Testis (tissue), 5 donors: ENCODE results near the gene SRCAP. TPM values are rescaled to one million over a fixed set of nuclear protein-coding genes. Genes with fewer than 3 reads are reported as not detected.
A peak's percentile ranks its signal among the peaks of the same experiment; 100 is the strongest.

Source experiments
- DNase-seq: peaks from one replicate; pipeline ENCODE4 v3.0.0-alpha.2; 2019
- H3K27ac ChIP-seq, 2 donors: fragments of 200-600 bp; sonication (generic); one replicate each; pipeline ENCODE4 v1.5.1; 2019
- H3K27me3 ChIP-seq: fragments of 200-600 bp; sonication (generic); one replicate; pipeline ENCODE4 v1.5.1; 2019
- H3K36me3 ChIP-seq: fragments of 200-600 bp; sonication (generic); one replicate; pipeline ENCODE4 v1.5.1; 2017; ENCODE audit warnings: low read depth; ENCODE audit errors: missing control alignments
- H3K4me1 ChIP-seq: fragments of 200-600 bp; sonication (generic); one replicate; pipeline ENCODE4 v1.5.1; 2019
- H3K4me3 ChIP-seq, 2 donors: fragments of 200-600 bp; sonication (generic); one replicate each; pipeline ENCODE4 v1.5.1; 2017 to 2019
- H3K9me3 ChIP-seq: fragments of 200-600 bp; sonication (generic); one replicate; pipeline ENCODE4 v1.5.1; 2017
- POLR2A ChIP-seq: fragments of 450-650 bp; IDR thresholded peaks from one replicate; pipeline ENCODE4 v1.6.1; 2017; ENCODE audit warnings: antibody characterized with exemption, mild to moderate bottlenecking, moderate library complexity
- WGBS, 2 donors: methylation state at CpG; one replicate each; pipeline ENCODE4 v1.1.5; 2018; 5-methylcytosine and 5-hydroxymethylcytosine counted together
- intact Hi-C: fragments of 100-400 bp; cut with DNase I; formaldehyde crosslinking; loops from one replicate; pipeline ENCODE4 v1.15.1; 2023; ENCODE audit warnings: low total_unique reads
- long read RNA-seq, 2 donors: transcript quantifications; one replicate each; lab custom pipeline, GENCODE V29; 2026
- polyA plus RNA-seq: library from polyadenylated mRNA; stranded (reverse); fragments of 350-450 nt; fragmentation: Illumina TruSeq; extraction: RNeasy Lipid Tissue Mini Kit (QIAGEN cat#74804); gene quantifications from one replicate; pipeline ENCODE4 v1.2.3, GENCODE V29; 2014; ENCODE audit warnings: low read depth, low replicate concordance; ENCODE audit not compliant: insufficient read depth
- total RNA-seq, 2 donors: library from RNA; depleted of rRNA; stranded (reverse); fragments of >200 nt; gene quantifications; one replicate each; pipeline ENCODE4 v1.2.3, GENCODE V29; 2016
- TF ChIP-seq, protein P1 (sequence below), 3 experiments: fragments of 450-650 bp in 2 of 3; fragments of 200-600 bp in 1 of 3; sonication (generic) in 1 of 3; IDR thresholded peaks; one replicate each; pipeline ENCODE4 v1.5.1; 2016 to 2019; ENCODE audit warnings: antibody characterized with exemption in 3 of 3, mild to moderate bottlenecking in 2 of 3, moderate library complexity in 1 of 3

SRCAP gene
- total RNA-seq, result 10 to 100 TPM; 74.3 to 80.8 TPM
- polyA plus RNA-seq, result 44.3 TPM
- long read RNA-seq, donor 1, partial matches to known transcripts, result 43 of 132 reads
- long read RNA-seq, donor 1, other reads (novel, unspliced or antisense), result 86 of 132 reads
- long read RNA-seq, donor 2, partial matches to known transcripts, result 10 of 11 reads
- long read RNA-seq, donor 2, other reads (novel, unspliced or antisense), result 0 of 11 reads

DNA sequence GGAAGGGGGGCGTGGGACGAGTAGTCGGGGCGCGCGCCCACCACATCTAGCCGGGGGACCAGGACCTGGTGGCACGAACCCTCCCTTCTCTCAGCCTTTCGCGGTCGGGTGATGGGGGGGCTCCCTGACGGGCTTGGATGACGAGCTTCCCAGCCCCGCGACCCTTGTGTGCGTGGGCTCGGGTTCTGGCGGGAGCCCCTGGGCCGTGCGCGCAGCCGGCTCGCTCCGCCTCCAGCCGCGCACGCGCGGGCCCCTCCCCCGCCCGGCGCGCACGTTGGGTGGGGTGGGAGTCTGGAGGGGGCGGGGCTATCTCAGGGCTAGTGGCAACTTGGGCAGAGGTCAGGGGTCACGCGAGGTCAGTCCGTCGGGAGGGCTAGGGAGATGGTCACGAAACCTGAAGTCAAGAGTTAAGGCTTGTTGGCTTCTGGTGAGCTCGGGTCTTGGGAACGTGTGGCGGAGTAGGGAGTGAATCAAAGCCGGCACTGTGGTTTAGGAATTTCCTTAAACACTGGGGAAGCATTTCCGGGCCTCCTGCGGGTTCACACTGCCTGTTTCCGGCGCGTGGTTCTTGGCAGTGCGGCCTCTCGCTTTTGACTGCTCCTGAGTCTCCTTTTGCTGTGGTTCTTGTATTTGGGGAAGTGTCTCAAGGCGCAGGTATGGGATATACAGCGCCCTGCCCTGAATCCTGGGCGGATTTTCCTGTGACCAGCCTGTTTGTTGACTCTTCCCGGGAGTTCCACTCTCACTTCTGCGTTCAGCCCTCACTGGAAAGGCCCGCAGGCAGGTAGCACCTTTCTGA lies at the start of gene SRCAP:
Gene SRCAP (plus strand): TSS at position 356 of the 799 bp plus-strand sequence. CDS start 1,654 bp downstream, outside the sequence.
- intact Hi-C loops, result no loop called here
- H3K27me3 ChIP-seq, result no peaks in the 10 kb centered on the region
- H3K9me3 ChIP-seq, result no peaks in the 10 kb centered on the region
- 1% methylated on average over 13 to 48 of the region's 57 CpGs for WGBS, 2 donors
- TF ChIP-seq, protein P1, sequence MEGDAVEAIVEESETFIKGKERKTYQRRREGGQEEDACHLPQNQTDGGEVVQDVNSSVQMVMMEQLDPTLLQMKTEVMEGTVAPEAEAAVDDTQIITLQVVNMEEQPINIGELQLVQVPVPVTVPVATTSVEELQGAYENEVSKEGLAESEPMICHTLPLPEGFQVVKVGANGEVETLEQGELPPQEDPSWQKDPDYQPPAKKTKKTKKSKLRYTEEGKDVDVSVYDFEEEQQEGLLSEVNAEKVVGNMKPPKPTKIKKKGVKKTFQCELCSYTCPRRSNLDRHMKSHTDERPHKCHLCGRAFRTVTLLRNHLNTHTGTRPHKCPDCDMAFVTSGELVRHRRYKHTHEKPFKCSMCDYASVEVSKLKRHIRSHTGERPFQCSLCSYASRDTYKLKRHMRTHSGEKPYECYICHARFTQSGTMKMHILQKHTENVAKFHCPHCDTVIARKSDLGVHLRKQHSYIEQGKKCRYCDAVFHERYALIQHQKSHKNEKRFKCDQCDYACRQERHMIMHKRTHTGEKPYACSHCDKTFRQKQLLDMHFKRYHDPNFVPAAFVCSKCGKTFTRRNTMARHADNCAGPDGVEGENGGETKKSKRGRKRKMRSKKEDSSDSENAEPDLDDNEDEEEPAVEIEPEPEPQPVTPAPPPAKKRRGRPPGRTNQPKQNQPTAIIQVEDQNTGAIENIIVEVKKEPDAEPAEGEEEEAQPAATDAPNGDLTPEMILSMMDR (IDR thresholded peaks at IDR 0.05), result no peak
- TF ChIP-seq POLR2A, result no peak
- peak within 1 kb of the TSS; percentile 87 to 100 for H3K4me3 ChIP-seq
- peaks cover 17% of the 10 kb centered on the region for H3K4me1 ChIP-seq
- peak; percentile 95 for DNase-seq
- no peaks in the 10 kb centered on the region for H3K36me3 ChIP-seq
- peak within 1 kb of the TSS; percentile 99 for H3K27ac ChIP-seq

DNA sequence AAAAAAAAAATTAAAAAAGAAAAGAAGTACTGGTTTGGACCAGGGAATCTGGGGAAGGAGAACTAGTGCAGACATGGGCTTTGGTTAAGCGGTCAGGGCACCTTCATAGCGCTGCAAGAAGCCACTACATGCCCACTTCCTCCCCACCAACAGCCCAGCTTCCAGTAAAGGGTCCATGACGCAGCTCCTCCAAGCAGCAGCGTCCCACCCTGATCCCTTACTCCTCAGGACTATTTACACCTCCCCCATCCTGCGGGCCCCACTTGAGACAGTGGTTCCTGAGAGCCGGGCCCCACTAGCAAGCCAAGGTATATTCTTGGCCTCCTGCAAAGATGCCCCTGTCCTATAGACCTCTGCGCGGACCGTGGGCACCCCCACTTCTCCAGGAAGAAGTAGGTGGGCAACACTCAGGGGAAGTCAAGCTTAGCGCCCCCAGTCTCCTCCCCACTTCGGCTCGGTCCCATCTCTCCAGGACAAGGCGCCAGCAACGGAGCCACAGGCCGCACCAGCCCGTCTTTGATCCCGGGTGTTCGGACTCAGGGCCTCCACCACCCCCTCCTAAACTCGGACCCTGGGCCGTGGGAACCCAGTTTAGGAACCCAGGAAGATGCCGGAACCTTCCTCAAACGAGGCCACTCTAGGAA lies 49.1 kb upstream of the SRCAP start:
- WGBS, 2 donors, result 16 to 19% methylated on average over 12 to 22 of the region's 22 CpGs
- Histone ChIP-seq H3K4me1 (peaks cover 12% of the 10 kb centered on the region), H3K27me3 (no peaks in the 10 kb centered on the region), H3K4me3 (peak overlapping the region; percentile 78 to 97), H3K36me3 (no peaks in the 10 kb centered on the region), H3K27ac (peak overlapping the region; percentile 92 to 95), H3K9me3 (no peaks in the 10 kb centered on the region)
- DNase-seq, result peak; percentile 46
- TF ChIP-seq POLR2A, result no peak
- TF ChIP-seq, protein P1 (IDR thresholded peaks at IDR 0.05), result no peak
- intact Hi-C loops, result no loop called here

DNA sequence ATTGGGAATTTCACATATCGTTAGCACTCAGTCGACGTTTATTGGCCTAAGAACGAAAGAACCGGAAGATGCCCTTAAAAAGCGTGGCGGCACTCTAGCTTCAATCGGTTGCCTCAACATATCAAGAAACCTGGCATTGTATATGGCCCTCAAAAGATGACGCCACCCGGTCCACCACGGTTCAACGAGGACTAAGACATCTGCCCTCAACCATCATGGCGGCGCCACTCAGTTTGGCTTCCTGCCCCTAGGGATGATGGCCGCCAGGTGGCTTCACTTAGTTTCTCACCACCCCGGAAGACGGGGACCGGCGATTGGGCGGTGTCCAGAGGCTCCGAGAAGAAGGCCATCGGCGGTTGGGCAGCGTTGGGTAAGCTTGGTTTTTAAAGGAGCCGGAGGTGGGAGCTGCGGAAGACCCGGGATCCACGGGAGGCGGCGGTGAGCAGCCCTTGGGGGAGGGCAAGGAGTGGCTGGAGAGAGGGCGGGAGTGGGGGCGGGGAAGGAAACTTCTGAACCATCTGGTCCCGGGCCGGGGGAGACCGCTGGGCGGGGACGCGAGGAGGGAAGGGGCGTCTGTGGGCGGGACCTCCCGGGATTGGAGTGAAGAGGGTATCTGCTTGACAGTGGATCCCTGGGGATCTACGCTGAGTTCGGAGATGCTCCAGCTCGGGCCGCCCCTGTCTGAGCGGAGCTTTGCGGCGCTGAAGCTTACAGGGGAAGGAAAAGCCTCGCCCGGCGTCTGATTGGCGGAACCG lies 48.4 kb upstream of the SRCAP start, which contains the start of gene PRR14:
Gene PRR14 (plus strand): TSS at position 592 of the 755 bp plus-strand sequence. CDS start 686 bp downstream, outside the sequence.
- peak; percentile 100 for DNase-seq
- intact Hi-C loops, result no loop called here

More for the DNA sequence above, 48.4 kb upstream of the SRCAP start, which contains the start of gene PRR14:
- Histone ChIP-seq H3K9me3 (no peaks in the 10 kb centered on the region), H3K27ac (peak within 1 kb of the TSS; percentile 92 to 95), H3K4me1 (peaks cover 12% of the 10 kb centered on the region), H3K36me3 (no peaks in the 10 kb centered on the region), H3K27me3 (no peaks in the 10 kb centered on the region), H3K4me3 (peak within 1 kb of the TSS; percentile 78 to 97)
- TF ChIP-seq, protein P1 (IDR thresholded peaks at IDR 0.05), result peak; percentile 17 to 80 (median 79)
- TF ChIP-seq POLR2A, result no peak
- 1 to 2% methylated on average over 50 to 52 of the region's 53 CpGs for WGBS, 2 donors
